ENCODE results near the gene GRK6.

GRK6 gene

DNA sequence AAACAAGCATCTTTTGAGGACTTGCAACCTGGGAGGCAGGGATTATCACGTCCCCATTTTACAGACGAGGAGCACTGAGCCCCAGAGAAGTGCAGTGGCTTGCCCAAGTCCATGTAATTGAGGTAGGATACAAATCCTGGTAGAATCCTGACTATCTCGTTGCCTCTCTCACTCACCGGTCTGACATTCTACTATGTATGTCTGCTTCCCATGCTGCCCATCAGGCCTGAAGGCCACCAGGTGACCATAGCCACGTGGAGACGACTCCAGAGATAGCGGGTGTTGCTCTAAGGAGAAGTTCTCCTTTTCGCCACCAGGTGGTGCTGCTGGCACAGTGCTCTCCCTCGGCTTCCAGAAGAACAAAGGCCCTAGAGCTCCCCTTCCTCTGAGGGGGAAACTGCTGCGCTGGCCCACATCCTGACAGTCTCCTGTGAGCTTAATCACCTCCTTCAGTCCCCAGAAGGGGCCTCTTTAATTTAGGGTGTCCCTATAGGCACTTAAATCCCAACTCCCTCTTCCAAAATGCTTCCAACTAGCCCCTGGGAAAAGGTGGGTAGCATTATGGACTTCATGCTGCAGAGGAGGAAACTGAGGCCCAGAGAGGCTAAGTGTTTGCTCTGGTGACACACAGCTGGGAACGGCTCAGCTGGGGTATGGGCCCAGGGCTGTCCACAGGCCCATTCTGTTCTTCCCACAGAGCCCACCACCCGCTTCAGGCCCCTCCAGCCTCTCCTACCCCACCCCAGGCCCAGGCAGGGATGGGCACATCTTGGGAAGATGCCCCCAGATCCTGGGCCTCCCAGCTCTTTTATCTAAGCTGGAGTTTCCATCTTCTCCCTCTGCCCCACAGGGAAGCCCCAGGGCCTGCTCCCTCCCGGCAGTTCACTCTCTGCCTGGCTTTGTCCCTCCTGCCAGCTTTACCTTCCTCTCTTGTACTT lies 35.8 kb upstream of the GRK6 start:
- POLR2A ChIA-PET: interaction anchor here (0.5 to 4.4 kb wide), 11 partner anchors 12 to 114 kb away, joined by 3 to 20 read pairs (median 3); partner anchors contain the start of gene GRK6
- Histone ChIP-seq H3K27ac (ENCODE audit: extremely low read depth, low read depth, low read length) (no peak overlapping the region), H3K36me3 (ENCODE audit: control insufficient read depth in 2 of 2, insufficient read depth in 1 of 2, low read length in 2 of 2) (no peaks in the 10 kb centered on the region), H3K4me1 (ENCODE audit: control insufficient read depth, insufficient read depth, low read length) (no peaks in the 10 kb centered on the region), H3K9me3 (ENCODE audit: control insufficient read depth, insufficient read depth, low read depth, low read length) (no peaks in the 10 kb centered on the region), H3K4me3 (ENCODE audit: low read depth, low read length) (no peak overlapping the region)
- CTCF ChIA-PET: interaction anchor here (0.6 to 6.8 kb wide), 37 partner anchors 12 to 962 kb away, joined by 3 to 97 read pairs (median 4); partner anchors contain the start of genes GRK6, LMAN2, PDLIM7 and PFN3
- peak; percentile 45; the same call in 1 of the 2 replicates for TF ChIP-seq ZNF501 (tag by site-specific recombination; IDR thresholded peaks at IDR 0.05)
- no peak for TF ChIP-seq ZNF529 (tag by site-specific recombination; IDR thresholded peaks at IDR 0.05; ENCODE audit: insufficient replicate concordance)
- no peak for TF ChIP-seq ZNF791 (tag by site-specific recombination; IDR thresholded peaks at IDR 0.05)
- no peak for TF ChIP-seq ZBTB48 (tag by site-specific recombination; IDR thresholded peaks at IDR 0.05)
- TF ChIP-seq GFI1B (tag by site-specific recombination; IDR thresholded peaks at IDR 0.05): no peak
- no peak for TF ChIP-seq ZNF19 (tag by site-specific recombination; IDR thresholded peaks at IDR 0.05; ENCODE audit: low read depth)
- TF ChIP-seq ZNF629 (tag by site-specific recombination; IDR thresholded peaks at IDR 0.05): peak; percentile 42
- no peak for TF ChIP-seq ZNF391 (tag by site-specific recombination; IDR thresholded peaks at IDR 0.05; ENCODE audit: borderline replicate concordance, low read depth)
- no peak for TF ChIP-seq TSHZ1 (tag by site-specific recombination; IDR thresholded peaks at IDR 0.05; ENCODE audit: borderline replicate concordance)
- no peak for TF ChIP-seq ZNF600 (tag by site-specific recombination; IDR thresholded peaks at IDR 0.05)
- TF ChIP-seq, protein P1, sequence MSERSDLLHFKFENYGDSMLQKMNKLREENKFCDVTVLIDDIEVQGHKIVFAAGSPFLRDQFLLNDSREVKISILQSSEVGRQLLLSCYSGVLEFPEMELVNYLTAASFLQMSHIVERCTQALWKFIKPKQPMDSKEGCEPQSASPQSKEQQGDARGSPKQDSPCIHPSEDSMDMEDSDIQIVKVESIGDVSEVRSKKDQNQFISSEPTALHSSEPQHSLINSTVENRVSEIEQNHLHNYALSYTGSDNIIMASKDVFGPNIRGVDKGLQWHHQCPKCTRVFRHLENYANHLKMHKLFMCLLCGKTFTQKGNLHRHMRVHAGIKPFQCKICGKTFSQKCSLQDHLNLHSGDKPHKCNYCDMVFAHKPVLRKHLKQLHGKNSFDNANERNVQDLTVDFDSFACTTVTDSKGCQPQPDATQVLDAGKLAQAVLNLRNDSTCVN (tag by site-specific recombination; optimal IDR thresholded peaks at IDR 0.05): peak; percentile 17
- no peak for TF ChIP-seq ZNF701 (tag by site-specific recombination; IDR thresholded peaks at IDR 0.05)
- TF ChIP-seq HOXD13 (CRISPR knock-in tag; IDR thresholded peaks at IDR 0.05; ENCODE audit: borderline replicate concordance): no peak
- TF ChIP-seq ZNF654 (tag by site-specific recombination; IDR thresholded peaks at IDR 0.05; ENCODE audit: low read depth): peak; percentile 79
- TF ChIP-seq ZNF138 (tag by site-specific recombination; IDR thresholded peaks at IDR 0.05; ENCODE audit: borderline replicate concordance): no peak
- TF ChIP-seq IKZF3 (tag by site-specific recombination; IDR thresholded peaks at IDR 0.05): no peak
- TF ChIP-seq ZNF2 (tag by site-specific recombination; IDR thresholded peaks at IDR 0.05): peak; percentile 100
- no peak for TF ChIP-seq ZNF624 (tag by site-specific recombination; IDR thresholded peaks at IDR 0.05)
- TF ChIP-seq ZEB2 (tag by site-specific recombination; IDR thresholded peaks at IDR 0.05): peak; percentile 72; the same call in 1 of the 2 replicates
- TF ChIP-seq FEZF1 (tag by site-specific recombination; IDR thresholded peaks at IDR 0.05): no peak
- no peak for TF ChIP-seq ZNF335 (tag by site-specific recombination; conservative IDR thresholded peaks at IDR 0.05)
- no peak for TF ChIP-seq ZNF211 (tag by site-specific recombination; IDR thresholded peaks at IDR 0.05; ENCODE audit: low read depth)
- TF ChIP-seq ZNF76 (tag by site-specific recombination; IDR thresholded peaks at IDR 0.05; ENCODE audit: borderline replicate concordance, low read depth): no peak
- TF ChIP-seq YY2 (tag by site-specific recombination; IDR thresholded peaks at IDR 0.05): no peak
- no peak for TF ChIP-seq ZNF184 (tag by site-specific recombination; IDR thresholded peaks at IDR 0.05)
- TF ChIP-seq ZNF114 (tag by site-specific recombination; IDR thresholded peaks at IDR 0.05): no peak
- TF ChIP-seq BCL11B (tag by site-specific recombination; IDR thresholded peaks at IDR 0.05; ENCODE audit: low read depth): 0 out of 2 replicates have a peak, but pooled peaks have one; percentile 21
- TF ChIP-seq ZBTB17 (tag by site-specific recombination; IDR thresholded peaks at IDR 0.05): peak; percentile 58
- no peak for TF ChIP-seq ZNF112 (tag by site-specific recombination; IDR thresholded peaks at IDR 0.05)
- TF ChIP-seq, protein P2, sequence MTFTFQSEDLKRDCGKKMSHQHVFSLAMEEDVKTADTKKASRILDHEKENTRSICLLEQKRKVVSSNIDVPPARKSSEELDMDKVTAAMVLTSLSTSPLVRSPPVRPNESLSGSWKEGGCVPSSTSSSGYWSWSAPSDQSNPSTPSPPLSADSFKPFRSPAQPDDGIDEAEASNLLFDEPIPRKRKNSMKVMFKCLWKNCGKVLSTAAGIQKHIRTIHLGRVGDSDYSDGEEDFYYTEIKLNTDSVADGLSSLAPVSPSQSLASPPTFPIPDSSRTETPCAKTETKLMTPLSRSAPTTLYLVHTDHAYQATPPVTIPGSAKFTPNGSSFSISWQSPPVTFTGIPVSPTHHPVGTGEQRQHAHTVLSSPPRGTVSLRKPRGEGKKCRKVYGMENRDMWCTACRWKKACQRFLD (tag by site-specific recombination; IDR thresholded peaks at IDR 0.05): no peak
- no peak for TF ChIP-seq ZNF16 (tag by site-specific recombination; IDR thresholded peaks at IDR 0.05; ENCODE audit: low read depth)
- no peak for TF ChIP-seq HOXC10 (CRISPR knock-in tag; IDR thresholded peaks at IDR 0.05)
- no peak for TF ChIP-seq ZNF354C (tag by site-specific recombination; IDR thresholded peaks at IDR 0.05; ENCODE audit: borderline replicate concordance, low read depth)
- TF ChIP-seq ZSCAN30 (tag by site-specific recombination; IDR thresholded peaks at IDR 0.05): peak; percentile 61; the same call in 1 of the 2 replicates
